CD4-positive, alpha-beta T cell treated with Interleukin-4 for 1 hour (primary cell): ENCODE results near the gene SPP2.

Experiments
- DNase-seq, 2 donors: peaks; one replicate each; pipeline ENCODE4 v3.0.0-alpha.2; 2020 to 2022

The SPP2 gene

GRCh38 chr2:234050455-234051135 is at the start of gene SPP2:
Gene SPP2 (plus strand): TSS chr2:234050702. CDS start chr2:234050787, 85 bp downstream.
- no peak for DNase-seq

- DNase-seq: peak in 1 of 2 donors; percentile 38
Observed at GRCh38 chr2:234001380-234002160, 48.9 kb upstream of the SPP2 start.

- DNase-seq: no peak
Observed at GRCh38 chr2:234002281-234002680, 48.2 kb upstream of the SPP2 start.

- no peak for DNase-seq
Observed at GRCh38 chr2:234003972-234004617, 46.4 kb upstream of the SPP2 start.

- no peak for DNase-seq
Observed at GRCh38 chr2:234005126-234005525, 45.4 kb upstream of the SPP2 start.

GRCh38 chr2:234006501-234006900 is 44.0 kb upstream of the SPP2 start:
- DNase-seq: no peak

GRCh38 chr2:234014427-234014826 is 36.1 kb upstream of the SPP2 start:
- no peak for DNase-seq

- DNase-seq: no peak
Observed at GRCh38 chr2:234015861-234016260, 34.6 kb upstream of the SPP2 start.

- no peak for DNase-seq
Observed at GRCh38 chr2:234019896-234020295, 30.6 kb upstream of the SPP2 start.

GRCh38 chr2:234020332-234020731 is 30.2 kb upstream of the SPP2 start:
- no peak for DNase-seq

GRCh38 chr2:234022424-234022823 is 28.1 kb upstream of the SPP2 start:
- no peak for DNase-seq

GRCh38 chr2:234024304-234024703 is 26.2 kb upstream of the SPP2 start:
- no peak for DNase-seq

- DNase-seq: peak in 1 of 2 donors; percentile 45
Observed at GRCh38 chr2:234025466-234025865, 25.0 kb upstream of the SPP2 start.

- DNase-seq: no peak
Observed at GRCh38 chr2:234025891-234026401, 24.6 kb upstream of the SPP2 start.

- DNase-seq: peak in 1 of 2 donors; percentile 27
Observed at GRCh38 chr2:234026693-234027254, 23.7 kb upstream of the SPP2 start.

- no peak for DNase-seq
Observed at GRCh38 chr2:234027641-234028040, 22.9 kb upstream of the SPP2 start.

GRCh38 chr2:234029150-234029733 is 21.3 kb upstream of the SPP2 start:
- no peak for DNase-seq

GRCh38 chr2:234031207-234031606 is 19.3 kb upstream of the SPP2 start:
- DNase-seq: no peak

- DNase-seq: peak; percentile 54 to 78
Observed at GRCh38 chr2:234032279-234032856, 18.1 kb upstream of the SPP2 start.

- no peak for DNase-seq
Observed at GRCh38 chr2:234033174-234033573, 17.3 kb upstream of the SPP2 start.

GRCh38 chr2:234033885-234034284 is 16.6 kb upstream of the SPP2 start:
- no peak for DNase-seq

- no peak for DNase-seq
Observed at GRCh38 chr2:234038076-234038802, 12.3 kb upstream of the SPP2 start.
